Stimulated activated CD4-positive, alpha-beta T cell treated with anti-CD3 and anti-CD28 coated beads, Interleukin-4, amount 100 ng/mL, for 24 hours (primary cell): Measurements from ENCODE around the gene TMEM190.

Experiments
- DNase-seq: peaks from one replicate; pipeline ENCODE4 v3.0.0-alpha.2; 2020

TMEM190 gene

DNA sequence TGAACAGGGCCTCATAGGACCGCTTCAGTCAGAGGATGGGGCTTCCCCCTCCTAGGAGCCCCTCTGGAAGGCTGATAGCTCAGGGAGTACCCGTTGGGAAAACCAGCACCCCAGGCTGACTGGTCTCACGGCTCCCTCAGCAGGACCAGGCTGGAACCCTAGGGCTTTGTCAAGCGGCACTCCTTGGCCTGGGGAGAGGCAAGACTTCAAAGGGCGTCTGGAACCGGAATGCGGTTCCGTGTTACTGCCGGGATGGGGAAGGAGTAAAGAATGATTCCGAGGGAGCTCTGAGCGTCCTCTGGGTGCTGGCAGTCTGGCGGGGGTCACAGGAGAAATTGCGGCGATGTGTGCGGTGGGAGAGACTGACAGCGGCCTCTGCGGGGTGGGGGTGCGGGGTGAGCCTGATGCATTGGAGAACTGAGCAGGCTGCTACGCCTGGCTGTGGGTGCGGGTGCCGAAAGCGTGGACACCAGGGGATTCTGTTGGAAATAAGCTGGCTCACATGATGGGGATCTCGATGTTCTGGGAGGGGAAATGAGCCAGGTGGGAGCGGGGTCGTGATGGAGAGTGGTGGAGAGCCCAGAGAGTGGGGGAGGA is 24.0 kb upstream of the TMEM190 start:
- no peak for DNase-seq

DNA sequence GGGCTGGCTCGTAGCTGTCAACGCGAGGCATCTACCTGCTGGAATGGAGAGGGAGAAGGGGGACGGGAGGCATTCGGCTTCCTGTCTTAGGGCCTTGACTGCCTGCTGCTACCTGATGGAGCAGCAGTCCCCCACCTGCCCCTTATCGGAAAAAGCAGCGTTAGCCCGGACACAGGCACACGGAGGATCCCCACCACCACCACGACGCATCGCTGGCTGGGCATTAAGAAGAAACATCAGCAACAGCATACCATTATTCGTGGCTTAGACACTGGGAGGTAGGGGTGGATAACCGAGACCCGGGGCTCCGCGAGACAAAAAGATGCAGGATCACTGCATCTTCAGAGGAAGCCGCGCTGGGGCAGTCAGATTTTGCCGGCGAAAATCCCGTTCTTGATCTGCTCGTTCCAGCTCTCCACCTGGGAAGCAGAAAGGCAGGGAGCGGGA is 23.2 kb upstream of the TMEM190 start:
- no peak for DNase-seq

DNA sequence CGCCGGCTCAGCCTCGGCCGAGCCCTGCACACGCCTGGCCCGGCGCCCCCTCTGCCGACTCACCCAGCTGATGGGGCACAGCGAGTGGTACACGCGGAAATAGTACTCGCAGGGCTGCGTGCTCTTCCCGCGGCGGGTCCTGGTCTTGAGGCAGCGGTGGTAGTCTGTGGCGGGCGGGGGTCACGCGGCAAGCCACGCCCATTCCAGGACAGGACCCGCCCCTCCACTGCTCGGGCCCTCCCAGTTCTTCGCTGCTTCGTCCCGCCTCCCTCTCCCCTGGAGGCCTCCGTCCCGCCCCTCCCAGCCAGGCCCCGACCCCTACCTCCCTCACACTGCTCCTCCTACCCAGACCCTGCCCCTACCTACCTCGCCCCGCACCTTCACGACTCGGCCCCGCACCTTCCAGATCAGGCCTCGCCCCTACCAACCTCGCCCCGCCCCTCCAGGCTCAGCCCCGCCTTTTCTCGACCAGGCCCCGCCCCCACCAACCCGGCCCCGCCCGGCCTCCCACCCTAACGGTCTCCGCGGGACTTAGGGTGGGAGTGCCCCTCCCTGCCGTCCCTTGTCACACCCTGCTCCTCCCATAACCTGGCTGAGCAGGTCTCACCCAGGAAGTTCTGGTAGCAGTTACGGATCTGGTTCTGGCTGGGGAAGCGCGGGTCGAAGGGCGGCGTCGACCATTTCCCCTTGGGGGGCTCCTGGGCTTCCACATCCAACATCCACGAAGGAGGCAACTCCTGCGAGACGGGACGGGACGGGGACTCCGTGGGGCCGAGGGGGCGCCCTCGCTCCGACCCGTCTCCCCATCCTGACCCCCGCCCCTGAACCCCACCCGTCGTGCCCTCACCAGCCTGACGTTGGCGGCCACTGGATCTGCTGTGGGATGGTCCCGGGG is 22.6 kb upstream of the TMEM190 start:
- peak; percentile 70 for DNase-seq

DNA sequence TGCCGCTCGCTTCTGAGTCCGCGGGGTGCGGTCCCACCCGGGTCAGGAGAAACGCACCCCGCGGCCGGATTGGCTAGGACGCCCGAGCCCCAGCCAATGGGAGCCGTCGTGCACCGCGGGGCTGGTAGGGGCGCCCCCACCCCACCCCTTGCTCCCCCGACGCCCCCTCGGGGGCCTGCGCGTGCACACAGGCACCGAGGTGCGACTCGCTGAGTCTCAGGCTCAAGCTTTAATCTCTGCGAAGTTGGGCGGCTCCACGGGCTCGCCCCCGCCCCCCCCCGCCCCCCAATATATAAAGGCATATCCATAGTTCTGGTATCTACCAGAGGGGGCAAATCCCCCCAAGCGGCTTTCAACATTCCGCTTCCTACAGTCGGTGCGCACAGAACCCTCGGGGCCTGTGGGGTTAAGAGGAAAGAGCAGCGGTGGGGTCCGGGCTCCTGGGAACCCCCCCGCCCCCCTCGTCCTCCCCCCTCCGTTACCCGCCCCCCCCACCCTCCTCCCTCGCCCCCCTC is 21.9 kb upstream of the TMEM190 start, which contains the start of gene COX6B2:
TSS of gene COX6B2 (minus strand) at position 22 of the 515 bp plus-strand sequence. CDS start 198 bp downstream, outside the sequence.
- DNase-seq, result no peak

DNA sequence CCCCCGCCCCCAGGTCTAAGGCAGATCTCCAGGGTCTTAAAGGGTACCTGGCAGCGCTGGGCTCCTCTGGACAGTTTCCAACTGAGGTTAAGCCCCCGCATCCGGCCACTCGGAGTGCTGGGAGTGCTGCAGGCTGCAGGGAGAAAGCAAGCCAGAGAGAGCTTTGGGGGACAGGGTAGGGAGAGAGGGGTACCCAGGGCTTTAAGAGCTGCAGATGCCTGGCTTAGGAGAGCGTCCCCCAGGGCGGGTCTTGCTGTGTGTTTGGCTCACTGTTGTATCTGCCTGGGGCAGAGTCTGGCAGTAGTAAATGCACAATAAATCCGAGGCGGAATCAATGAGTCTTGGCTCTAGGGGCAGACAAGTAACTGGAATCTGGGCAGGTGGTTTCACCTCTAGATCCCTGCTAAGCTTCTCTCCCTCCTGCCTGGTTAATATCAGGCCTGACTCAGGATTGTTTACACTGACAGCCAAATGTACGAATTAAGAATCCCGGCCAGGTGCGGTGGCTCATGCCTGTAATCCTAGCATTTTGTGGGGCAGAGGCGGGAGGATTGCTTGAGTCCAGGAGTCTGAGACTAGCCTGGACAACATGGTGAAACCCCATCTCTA is 21.3 kb upstream of the TMEM190 start:
- no peak for DNase-seq

DNA sequence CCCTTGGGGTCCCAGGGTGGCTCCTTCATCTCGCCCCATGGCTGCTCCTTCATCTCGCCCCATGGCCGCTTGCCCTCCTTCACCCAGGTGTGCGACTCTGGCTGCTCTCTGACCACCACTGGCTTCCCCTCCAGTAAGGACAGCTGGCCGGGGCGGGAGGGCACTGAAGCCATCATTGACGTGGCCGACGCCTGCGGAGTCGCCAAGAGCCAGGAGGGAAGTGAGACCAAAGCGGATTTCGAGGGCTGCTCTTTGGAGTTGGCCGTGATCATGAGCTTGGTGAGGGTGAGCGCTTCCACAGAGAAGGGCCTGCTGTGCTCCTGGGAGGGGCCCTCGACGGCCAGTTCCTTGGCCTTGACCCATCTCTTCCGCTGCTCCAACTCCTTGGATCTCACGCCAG is 18.1 kb upstream of the TMEM190 start:
- DNase-seq, result no peak

DNA sequence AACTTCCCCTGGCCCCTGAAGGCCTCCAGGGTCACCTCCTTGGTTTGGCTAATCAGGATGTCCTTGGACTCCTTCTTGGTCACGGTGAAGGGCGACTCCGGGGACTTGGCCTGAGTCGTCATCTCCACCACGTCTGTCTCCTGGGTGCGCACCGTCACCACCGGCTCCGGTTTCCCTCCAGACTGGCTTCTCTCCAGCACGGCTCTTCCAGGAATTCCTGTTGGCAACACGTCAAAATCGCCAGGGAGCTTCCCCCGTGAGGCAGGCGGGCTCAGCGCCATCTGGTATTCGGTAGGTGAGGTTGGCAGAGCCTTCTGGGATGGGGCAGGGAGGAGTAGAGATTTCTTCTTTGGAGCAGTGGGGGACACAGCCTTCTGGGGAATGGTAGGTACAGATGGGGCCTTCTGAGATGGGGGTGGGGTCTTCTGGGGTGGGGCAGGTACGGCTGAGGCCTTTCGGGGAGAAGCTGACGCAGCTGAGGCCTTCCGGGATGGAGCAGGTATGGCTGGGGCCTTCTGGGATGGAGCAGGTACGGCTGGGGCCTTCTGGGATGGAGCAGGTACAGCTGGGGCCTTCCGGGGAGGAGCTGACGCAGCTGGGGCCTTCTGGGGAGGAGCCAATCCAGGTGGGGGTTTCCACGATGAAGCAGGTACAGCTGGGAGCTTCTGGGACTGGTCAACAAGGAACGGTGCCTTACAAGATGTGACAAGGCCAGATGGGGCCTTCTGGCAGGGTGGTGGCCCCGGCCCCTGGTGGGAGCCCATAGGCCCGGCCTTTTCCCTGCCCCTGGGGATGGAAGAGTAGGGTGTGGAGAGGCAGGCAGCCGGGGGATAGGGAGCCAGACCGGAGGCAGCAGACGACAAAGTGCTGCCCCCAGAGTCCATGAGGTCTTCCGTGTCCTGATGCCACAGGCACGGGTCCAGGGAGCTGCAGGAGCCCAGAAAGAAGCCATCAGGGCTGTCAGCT is 17.4 kb upstream of the TMEM190 start:
- DNase-seq, result no peak

DNA sequence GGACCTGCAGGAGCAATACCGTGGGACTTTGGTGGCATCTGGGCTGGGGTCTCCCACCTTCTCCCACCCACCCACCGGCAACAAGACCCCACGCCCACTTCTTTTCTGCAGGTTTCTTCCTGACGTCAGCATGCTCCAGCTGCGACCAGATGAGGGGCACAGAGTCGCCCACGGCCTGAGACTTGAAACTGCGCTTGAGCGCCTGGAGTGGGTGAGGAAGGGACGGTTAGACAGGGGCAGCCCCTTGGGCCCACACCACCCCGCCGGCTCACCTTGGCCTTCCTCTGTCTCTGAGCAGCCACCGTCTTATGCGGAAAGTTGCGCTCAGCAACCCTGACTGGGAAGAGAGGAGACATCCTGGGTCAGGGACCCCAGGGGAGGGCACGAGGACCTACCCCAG is 15.7 kb upstream of the TMEM190 start:
- no peak for DNase-seq

DNA sequence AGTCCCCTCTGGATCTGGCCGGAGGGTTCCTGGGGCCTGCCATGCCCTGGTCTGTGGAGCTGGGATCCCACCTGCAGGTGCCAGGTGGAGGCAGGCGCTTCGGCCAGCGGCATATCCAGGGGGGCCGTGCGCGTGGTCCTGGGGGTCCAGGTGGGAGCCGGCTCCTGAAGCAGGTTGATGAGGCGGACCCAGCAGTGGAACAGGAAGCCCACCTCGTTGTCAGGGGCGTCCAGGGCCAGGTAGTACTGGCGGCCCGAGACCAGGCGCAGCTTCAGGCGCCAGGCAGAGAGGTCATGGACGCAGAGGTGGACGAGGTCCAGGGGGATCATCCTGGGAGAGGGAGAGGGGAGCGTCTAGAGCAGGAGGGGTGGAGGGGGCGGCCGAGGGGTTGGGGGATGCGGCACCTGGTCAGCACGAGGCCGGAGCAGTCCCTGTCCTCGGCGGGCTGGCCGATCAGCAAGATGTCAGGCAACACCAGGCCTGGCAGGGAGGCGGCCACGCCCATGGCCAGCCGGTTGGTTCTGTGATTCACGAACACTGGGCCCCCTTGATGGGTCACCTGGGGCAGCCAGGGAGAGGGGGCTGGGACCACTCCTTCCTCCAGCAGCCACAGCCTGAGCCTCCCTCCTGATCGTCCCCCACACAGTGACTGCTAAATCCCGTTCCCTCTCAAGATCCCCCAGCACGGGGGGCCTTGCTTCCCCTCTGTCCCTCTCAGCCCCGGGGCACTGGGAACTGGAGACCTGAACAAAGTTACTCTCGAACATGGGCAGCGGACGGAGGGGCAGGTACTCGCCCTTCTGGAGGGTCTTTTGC is 14.2 kb upstream of the TMEM190 start:
- DNase-seq, result no peak

DNA sequence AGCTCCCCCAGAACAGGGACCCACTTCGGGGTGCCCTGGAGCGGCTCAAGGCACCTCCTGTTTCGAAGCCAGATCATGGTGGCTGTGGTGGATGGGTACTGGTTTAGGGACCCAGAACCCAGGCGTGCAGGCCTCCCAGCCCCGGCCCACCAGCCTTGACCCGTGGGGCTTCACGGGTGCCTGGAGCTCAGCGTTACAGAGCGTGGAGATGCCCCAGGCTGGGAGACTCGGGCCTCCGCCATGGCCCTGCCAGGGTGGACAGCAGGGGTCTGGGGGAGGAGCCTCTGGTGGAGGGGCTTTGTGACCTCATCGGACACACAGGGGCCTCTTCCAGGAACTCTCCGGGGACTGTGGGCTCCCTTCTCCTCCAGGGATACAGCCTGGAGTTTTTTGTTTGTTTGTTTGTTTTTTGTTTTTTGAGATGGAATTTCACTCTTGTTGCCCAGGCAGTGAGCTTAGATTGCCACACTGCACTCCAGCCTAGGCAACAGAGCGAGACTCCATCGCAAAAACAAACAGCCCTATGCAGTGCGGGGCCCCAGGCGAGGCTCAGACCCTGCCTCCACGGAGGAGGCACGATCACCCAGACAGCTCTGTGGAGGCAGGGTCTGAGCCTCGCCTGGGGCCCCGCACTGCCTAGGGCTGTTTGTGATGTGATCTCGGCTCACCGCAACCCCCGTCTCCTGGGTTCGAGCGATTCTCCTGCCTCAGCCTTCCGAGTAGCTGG is 13.5 kb upstream of the TMEM190 start, which contains the start of gene GARIN5B:
TSS of gene GARIN5B (minus strand) at position 271 of the 727 bp plus-strand sequence. CDS start at position 77, 194 bp downstream.
- no peak for DNase-seq

DNA sequence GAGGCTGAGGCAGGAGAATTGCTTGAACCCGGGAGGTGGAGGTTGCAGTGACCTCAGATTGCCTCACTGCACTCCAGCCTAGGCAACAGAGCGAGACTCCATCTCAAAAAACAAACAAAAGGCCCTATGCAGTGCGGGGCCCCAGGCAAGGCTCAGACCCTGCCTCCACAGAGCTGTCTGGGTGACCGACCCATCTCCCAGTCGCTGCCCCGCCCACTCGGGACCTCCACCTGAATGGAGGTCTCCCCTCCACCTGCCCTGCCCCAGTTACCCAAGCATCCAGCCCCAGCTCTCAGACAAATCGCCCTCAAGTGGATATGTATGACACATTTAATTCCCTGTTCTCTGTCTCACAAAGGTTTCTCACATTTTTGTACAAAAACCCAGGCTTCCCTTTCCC is 11.4 kb upstream of the TMEM190 start:
- no peak for DNase-seq

DNA sequence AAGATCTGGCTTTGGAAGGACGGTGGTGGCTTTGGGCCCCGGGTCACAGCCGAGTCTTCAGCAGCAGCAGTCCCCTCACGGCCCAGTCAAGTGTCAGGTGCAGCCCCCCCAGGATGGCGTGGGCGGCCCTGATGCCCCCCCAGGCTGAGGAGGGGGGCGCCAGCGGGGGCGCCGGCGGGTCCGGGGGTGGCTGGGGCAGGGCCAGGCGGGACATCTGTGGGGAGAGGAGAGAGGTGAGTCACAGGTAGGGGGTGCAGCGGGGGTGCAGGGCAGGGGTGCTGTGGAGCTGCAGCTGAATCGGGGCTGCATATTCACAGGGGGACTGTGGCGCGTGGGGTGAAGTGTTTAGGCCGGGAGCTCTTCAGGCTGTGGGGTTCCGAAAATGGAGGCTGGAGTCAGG is 10.7 kb upstream of the TMEM190 start:
- no peak for DNase-seq

DNA sequence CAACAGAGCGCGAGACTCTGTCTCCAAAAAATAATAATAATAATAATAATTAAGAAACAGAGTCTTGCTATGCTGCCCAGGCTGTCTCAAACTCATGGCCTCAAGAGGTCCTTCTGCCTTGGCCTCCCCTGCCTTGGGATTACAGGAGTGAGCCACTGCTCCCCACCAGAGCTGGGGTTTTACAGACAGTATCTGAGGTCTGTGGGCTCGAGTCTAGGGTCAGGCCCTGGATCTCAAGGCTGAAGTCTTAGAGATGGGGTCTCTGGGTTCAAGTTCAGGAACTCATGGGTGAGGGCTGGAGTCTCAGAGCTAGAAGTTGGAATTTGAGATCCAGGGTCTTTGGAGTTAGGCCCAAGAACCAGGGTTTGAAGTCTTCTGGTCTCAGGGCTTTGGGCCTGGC is 9.8 kb upstream of the TMEM190 start:
- DNase-seq, result no peak

DNA sequence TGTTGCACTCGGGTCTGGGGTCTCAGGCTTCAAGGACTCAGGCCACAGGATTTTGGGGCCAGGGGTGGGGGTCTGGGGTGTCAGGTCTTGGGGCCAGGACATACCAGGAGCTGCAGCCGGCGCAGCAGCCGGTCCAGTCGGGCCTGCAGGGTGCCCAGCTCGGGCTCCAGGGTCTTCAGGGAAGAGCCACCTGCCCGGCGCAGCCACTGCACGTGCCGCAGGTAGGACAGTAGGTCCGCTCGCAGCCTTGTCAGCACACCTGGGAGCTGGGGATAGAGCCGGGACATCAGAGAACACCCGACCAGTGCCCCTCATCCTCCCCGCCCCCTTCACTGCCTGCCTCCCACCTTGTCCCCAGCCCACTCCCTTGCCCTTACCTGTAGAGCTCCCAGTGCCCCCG is 8.5 kb upstream of the TMEM190 start:
- no peak for DNase-seq

DNA sequence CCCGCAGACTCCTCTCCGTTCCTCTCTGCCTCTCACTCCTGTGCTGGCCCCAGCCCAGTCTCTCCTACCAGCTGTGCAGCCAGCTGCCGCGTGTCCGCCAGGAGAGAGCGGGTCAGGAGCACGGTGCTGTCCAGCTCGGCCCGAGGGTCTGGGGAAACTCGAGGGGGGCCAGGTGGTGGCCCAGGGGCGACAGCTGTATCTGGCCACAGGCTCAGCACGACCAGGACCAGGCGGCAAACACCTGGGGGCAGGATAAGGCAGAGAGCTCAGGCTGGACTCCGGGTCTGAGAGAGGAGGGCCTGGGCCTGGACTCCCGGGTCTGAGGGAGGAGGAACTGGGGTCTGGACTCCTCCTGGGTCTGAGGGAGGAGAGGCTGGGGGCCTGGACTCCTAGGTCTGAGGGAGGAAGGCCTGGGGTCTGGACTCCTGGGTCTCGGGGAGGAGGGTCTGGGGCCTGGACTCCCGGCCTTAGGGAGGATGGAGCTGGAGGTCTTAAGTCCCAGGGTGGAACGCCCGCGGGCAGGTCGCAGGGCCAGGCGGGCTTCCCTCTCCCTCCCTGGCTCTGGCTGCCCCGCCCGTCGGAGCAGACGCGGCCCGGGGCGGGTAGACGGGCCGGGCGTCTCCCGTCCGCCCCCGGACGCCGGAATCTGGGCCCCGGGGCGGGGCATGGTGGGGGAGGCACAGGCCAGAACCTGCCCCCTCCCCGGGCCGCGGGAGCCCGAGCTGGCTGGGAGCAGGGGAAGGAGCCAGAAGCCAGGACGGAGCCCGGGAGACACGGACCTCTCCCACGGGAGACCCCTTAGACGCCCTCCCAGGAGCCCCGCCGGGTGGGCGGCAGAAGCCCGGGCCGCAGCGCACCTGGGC is 7.7 kb upstream of the TMEM190 start:
- DNase-seq, result peak; percentile 12

DNA sequence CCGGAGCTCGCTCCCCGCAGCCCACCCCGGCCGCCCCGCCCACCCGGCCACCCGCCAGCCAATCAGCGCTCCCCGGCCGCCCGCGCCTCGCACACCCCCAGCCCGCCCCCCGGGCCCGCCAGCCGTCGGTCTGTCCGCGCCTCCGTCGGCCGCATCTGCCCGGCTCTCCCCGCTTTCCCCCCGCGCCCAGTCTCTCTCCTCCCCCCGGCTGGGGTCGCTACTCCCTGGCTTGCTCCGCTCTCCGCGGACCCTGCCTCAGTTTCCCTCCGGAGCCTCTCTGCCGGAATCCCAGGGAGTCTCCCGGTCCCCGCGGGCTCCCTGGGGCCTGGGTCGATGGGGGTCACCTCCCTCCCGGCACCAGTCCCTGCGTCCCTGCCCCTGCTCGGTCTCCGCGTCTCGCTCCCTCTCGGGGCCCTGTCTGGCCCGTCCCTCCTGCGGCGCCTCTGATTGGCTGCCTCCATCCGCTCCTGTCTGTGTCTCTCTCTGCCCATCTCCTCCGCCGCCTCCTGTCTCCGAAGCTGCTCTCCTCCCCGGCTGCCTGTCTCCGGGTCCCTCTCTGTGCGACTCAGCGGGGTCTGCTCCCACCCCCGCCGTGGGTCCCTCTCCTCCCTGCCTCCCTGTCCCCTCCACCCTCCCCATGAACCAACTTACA is 6.8 kb upstream of the TMEM190 start:
- DNase-seq, result peak; percentile 27

DNA sequence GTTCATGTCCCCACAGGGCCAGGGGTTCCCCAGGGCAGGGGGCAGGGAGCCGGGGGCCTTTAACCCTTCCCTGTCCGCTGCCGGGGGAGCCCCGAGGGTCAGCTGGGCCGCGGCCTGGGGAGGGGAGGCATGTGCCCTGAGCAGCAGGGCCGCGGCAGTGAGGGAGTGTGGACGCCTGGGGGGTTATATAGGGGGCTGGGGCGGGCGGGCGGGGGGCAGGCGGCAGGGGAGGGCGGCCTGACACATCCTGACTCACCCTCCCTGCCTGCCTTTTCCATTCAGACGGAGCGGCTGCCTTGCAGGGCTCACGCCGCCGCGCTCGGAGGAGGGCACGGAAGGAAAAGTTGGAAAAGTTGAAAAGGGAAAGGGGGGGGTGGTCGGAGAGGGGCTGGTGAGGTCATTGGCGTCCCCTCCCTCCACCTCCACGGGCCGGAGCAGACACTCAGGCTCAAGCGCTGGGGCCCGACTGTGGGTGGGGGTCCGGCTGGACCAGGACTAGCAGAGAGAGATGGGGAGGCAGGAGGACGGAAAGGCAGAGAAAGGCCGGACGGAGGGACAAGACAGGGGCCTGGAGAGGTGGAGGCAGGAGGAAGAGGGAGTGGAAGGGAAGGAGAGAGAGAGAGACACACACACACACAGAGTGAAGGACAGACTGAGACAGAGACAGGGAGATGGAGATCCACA is 6.2 kb upstream of the TMEM190 start, which contains the start of gene IL11:
TSS of gene IL11 (minus strand) at position 159 of the 684 bp plus-strand sequence. CDS start at position 6, 153 bp downstream.
- DNase-seq, result no peak
